H1 (cell line): ENCODE results near the gene ARHGAP6. TPM values are rescaled to one million over a fixed set of nuclear protein-coding genes. Genes with fewer than 3 reads are reported as not detected.

ENCODE experiments used
- ATF2 ChIP-seq: IDR thresholded peaks from 2 replicates; pipeline ENCODE4 v1.6.1; 2012; ENCODE audit warnings: low read length, inconsistent platforms
- CHD7 ChIP-seq: fragments of 300-600 bp; sonication (generic); IDR thresholded peaks from 2 replicates; pipeline ENCODE4 v1.7.1; 2012; ENCODE audit warnings: low read length, moderate library complexity, mild to moderate bottlenecking, inconsistent platforms; ENCODE audit not compliant: insufficient replicate concordance
- CTCF ChIP-seq, 3 experiments: IDR thresholded peaks; 1 replicate in 2 of 3; 2 replicates in 1 of 3; pipeline versions ENCODE4 v1.5.1 to v1.6.1; 2011; ENCODE audit warnings: low read length in 3 of 3, mild to moderate bottlenecking in 3 of 3, inconsistent platforms in 2 of 3, low read depth in 1 of 3, moderate library complexity in 1 of 3; ENCODE audit not compliant: insufficient read depth in 1 of 3; ENCODE audit errors: control extremely low read depth in 1 of 3
- EZH2 ChIP-seq: fragments of 200-600 bp; sonication (generic); IDR thresholded peaks from 2 replicates; pipeline ENCODE4 v1.7.1; 2012; ENCODE audit warnings: low read depth, mild to moderate bottlenecking, moderate library complexity, low read length, inconsistent platforms; ENCODE audit not compliant: severe bottlenecking
- SIRT6 ChIP-seq: IDR thresholded peaks from one replicate; pipeline ENCODE4 v1.7.1; 2012; ENCODE audit warnings: low read length, inconsistent platforms
- TEAD4 ChIP-seq: IDR thresholded peaks from 2 replicates; pipeline ENCODE4 v1.6.1; 2012; ENCODE audit warnings: low read depth, low read length, inconsistent platforms, mixed read lengths
- polyA plus RNA-seq, 7 experiments: library from polyadenylated mRNA; depleted of rRNA in 3 of 7; stranded (reverse) in 5 of 7; unstranded in 2 of 7; fragments of >200 nt in 5 of 7; fragments of 200-250 nt in 2 of 7; gene quantifications; 1 replicate in 5 of 7; 2 replicates in 1 of 7; 4 replicates in 1 of 7; pipeline versions ENCODE4 v1.2.1 to v1.2.3, GENCODE V29; 2011 to 2013; ENCODE audit warnings: missing spikeins in 2 of 7, mixed read lengths in 2 of 7
- total RNA-seq: library from RNA; stranded (reverse); fragmentation: NEBNext Ultra II Directional; extraction: Animal tissue kit (Norgen Biotek cat#: 25700); gene quantifications from 2 replicates; pipeline ENCODE4 v1.2.1, GENCODE V29; 2021

ARHGAP6 gene
- total and polyA plus RNA-seq, 2 of the 8 experiments (the other 6 are each of a cell fraction or from before 2014, with no cell fraction given): 0.35 to 0.82 TPM

- TF ChIP-seq CHD7: no peak
- TF ChIP-seq CTCF (IDR thresholded peaks at IDR 0.05; ENCODE audit: control extremely low read depth in 1 of 3, insufficient read depth in 1 of 3, low read depth in 1 of 3, low read length in 3 of 3): no peak
- no peak for TF ChIP-seq TEAD4
- TF ChIP-seq ATF2: no peak
- no peak for TF ChIP-seq EZH2
- no peak for TF ChIP-seq SIRT6
Measured at GRCh38 chrX:11108253-11108941, 557.3 kb downstream of the ARHGAP6 start (continued).
